ENCODE results near the gene GOLGA3. TPM values are rescaled to one million over a fixed set of nuclear protein-coding genes. Genes with fewer than 3 reads are reported as not detected.

The GOLGA3 gene
- total and polyA plus RNA-seq, 4 donors, result 5.0 to 43.0 (median 15.8) TPM

GRCh38 chr12:132834181-132834711 is 5.6 kb upstream of the GOLGA3 start:
- Histone ChIP-seq H3K36me3 (ENCODE audit: control insufficient read depth in 4 of 4, insufficient read depth in 3 of 4, low read depth in 1 of 4, low read length in 3 of 4) (peaks cover 0 to 15% (median 6%) of the 10 kb centered on the region in 4 donors), H3K27me3 (ENCODE audit: control insufficient read depth in 4 of 4, insufficient read depth in 4 of 4, low read length in 3 of 4) (no peaks in the 10 kb centered on the region), H3K9ac (ENCODE audit: low read depth in 1 of 2, low read length in 2 of 2) (no peak overlapping the region), H3K4me1 (ENCODE audit: control insufficient read depth in 4 of 4, insufficient read depth in 4 of 4, low read length in 3 of 4) (peaks cover 0 to 3% (median 2%) of the 10 kb centered on the region in 4 donors), H3K4me3 (ENCODE audit: low read depth in 1 of 3, low read length in 3 of 3) (no peak overlapping the region), H3K9me3 (ENCODE audit: control insufficient read depth in 4 of 4, low read length in 3 of 4) (no peaks in the 10 kb centered on the region), H3K27ac (ENCODE audit: low read depth in 1 of 2, low read length in 2 of 2) (no peak overlapping the region)
- WGBS, result 83% methylated on average over 5 of the region's 5 CpGs
- DNase-seq (ENCODE audit: low spot score), result no peak
- no peak for TF ChIP-seq RAD21 (IDR thresholded peaks at IDR 0.05)
- no peak for TF ChIP-seq REST (IDR thresholded peaks at IDR 0.05)
- TF ChIP-seq ZBTB33 (IDR thresholded peaks at IDR 0.05), result no peak
- TF ChIP-seq EGR1 (IDR thresholded peaks at IDR 0.05; ENCODE audit: low read depth in 2 of 2), result no peak
- TF ChIP-seq FOXA1 (IDR thresholded peaks at IDR 0.05), result no peak
- TF ChIP-seq NR2F2 (IDR thresholded peaks at IDR 0.05), result no peak
- TF ChIP-seq TAF1 (conservative IDR thresholded peaks at IDR 0.05), result no peak
- TF ChIP-seq HNF4G (IDR thresholded peaks at IDR 0.05), result no peak
- no peak for TF ChIP-seq ATF3 (IDR thresholded peaks at IDR 0.05)

GRCh38 chr12:132833341-132833740 is 4.7 kb upstream of the GOLGA3 start:
- peaks cover 0 to 8% (median 4%) of the 10 kb centered on the region in 4 donors for H3K36me3 ChIP-seq (ENCODE audit: control insufficient read depth in 4 of 4, insufficient read depth in 3 of 4, low read depth in 1 of 4, low read length in 3 of 4)
- H3K4me3 ChIP-seq (ENCODE audit: low read depth in 1 of 3, low read length in 3 of 3), result no peak overlapping the region
- H3K9me3 ChIP-seq (ENCODE audit: control insufficient read depth in 4 of 4, low read length in 3 of 4), result no peaks in the 10 kb centered on the region
- DNase-seq (ENCODE audit: low spot score), result no peak
- peaks cover 0 to 4% (median 4%) of the 10 kb centered on the region in 4 donors for H3K4me1 ChIP-seq (ENCODE audit: control insufficient read depth in 4 of 4, insufficient read depth in 4 of 4, low read length in 3 of 4)
- no peak overlapping the region for H3K9ac ChIP-seq (ENCODE audit: low read depth in 1 of 2, low read length in 2 of 2)
- no peak overlapping the region for H3K27ac ChIP-seq (ENCODE audit: low read depth in 1 of 2, low read length in 2 of 2)
- H3K27me3 ChIP-seq (ENCODE audit: control insufficient read depth in 4 of 4, insufficient read depth in 4 of 4, low read length in 3 of 4), result no peaks in the 10 kb centered on the region
- WGBS, result 98% methylated on average over 8 of the region's 8 CpGs
- TF ChIP-seq GABPA (IDR thresholded peaks at IDR 0.05 in 1 of 2, conservative IDR thresholded peaks at IDR 0.05 in 1 of 2) (no peak), NR2F2 (IDR thresholded peaks at IDR 0.05) (no peak), ZBTB33 (IDR thresholded peaks at IDR 0.05) (no peak), HNF4A (conservative IDR thresholded peaks at IDR 0.05) (no peak), FOXA2 (IDR thresholded peaks at IDR 0.05) (no peak), CTCF (IDR thresholded peaks at IDR 0.05; ENCODE audit: low read depth, low read length, missing input control) (no peak), REST (IDR thresholded peaks at IDR 0.05) (no peak), ATF3 (IDR thresholded peaks at IDR 0.05) (no peak), HNF4G (IDR thresholded peaks at IDR 0.05) (no peak), YY1 (IDR thresholded peaks at IDR 0.05) (no peak), MAX (IDR thresholded peaks at IDR 0.05) (no peak), SP1 (IDR thresholded peaks at IDR 0.05) (no peak), JUND (IDR thresholded peaks at IDR 0.05) (no peak), EGR1 (IDR thresholded peaks at IDR 0.05; ENCODE audit: low read depth in 2 of 2) (no peak), TAF1 (conservative IDR thresholded peaks at IDR 0.05) (no peak), RAD21 (IDR thresholded peaks at IDR 0.05) (no peak)
